ENCODE measurements around the gene SGSM1.

The SGSM1 gene

GRCh38 chr22:24962835-24963234 is 156.8 kb downstream of the SGSM1 start:
- no peak overlapping the region for H3K4me3 ChIP-seq (ENCODE audit: low read length)
- no CpG with 5 or more reads among the region's 11 CpGs for WGBS (ENCODE audit: insufficient coverage, insufficient read length)
- H3K4me1 ChIP-seq (ENCODE audit: control insufficient read depth, insufficient read depth, low read length): no peaks in the 10 kb centered on the region
- no peak overlapping the region for H3K27ac ChIP-seq (ENCODE audit: low read length)
- no peaks in the 10 kb centered on the region for H3K36me3 ChIP-seq (ENCODE audit: control insufficient read depth, insufficient read depth, low read length)
- no peak for DNase-seq (ENCODE audit: low read depth, low spot score)
- no peaks in the 10 kb centered on the region for H3K9me3 ChIP-seq (ENCODE audit: control insufficient read depth, insufficient read depth, low read length)
- H3K27me3 ChIP-seq (ENCODE audit: control insufficient read depth, insufficient read depth, low read length): no peaks in the 10 kb centered on the region

- Histone ChIP-seq H3K36me3 (ENCODE audit: control insufficient read depth, insufficient read depth, low read length) (no peaks in the 10 kb centered on the region), H3K4me1 (ENCODE audit: control insufficient read depth, insufficient read depth, low read length) (peaks cover 3% of the 10 kb centered on the region; the same call in 1 of the 2 replicates), H3K4me3 (ENCODE audit: low read length) (no peak overlapping the region), H3K27me3 (ENCODE audit: control insufficient read depth, insufficient read depth, low read length) (no peaks in the 10 kb centered on the region), H3K27ac (ENCODE audit: low read length) (no peak overlapping the region), H3K9me3 (ENCODE audit: control insufficient read depth, insufficient read depth, low read length) (no peaks in the 10 kb centered on the region)
- no CpG with 5 or more reads among the region's 3 CpGs for WGBS (ENCODE audit: insufficient coverage, insufficient read length)
- DNase-seq (ENCODE audit: low read depth, low spot score): no peak
Measured at GRCh38 chr22:24964441-24964840, 158.4 kb downstream of the SGSM1 start.

- Histone ChIP-seq H3K36me3 (ENCODE audit: control insufficient read depth, insufficient read depth, low read length) (no peaks in the 10 kb centered on the region), H3K9me3 (ENCODE audit: control insufficient read depth, insufficient read depth, low read length) (no peaks in the 10 kb centered on the region), H3K27ac (ENCODE audit: low read length) (no peak overlapping the region), H3K4me1 (ENCODE audit: control insufficient read depth, insufficient read depth, low read length) (peaks cover 7% of the 10 kb centered on the region), H3K27me3 (ENCODE audit: control insufficient read depth, insufficient read depth, low read length) (no peaks in the 10 kb centered on the region), H3K4me3 (ENCODE audit: low read length) (no peak overlapping the region)
- no CpG with 5 or more reads among the region's 9 CpGs for WGBS (ENCODE audit: insufficient coverage, insufficient read length)
- DNase-seq (ENCODE audit: low read depth, low spot score): no peak
Measured at GRCh38 chr22:24965822-24966626, 160.0 kb downstream of the SGSM1 start.

- no peaks in the 10 kb centered on the region for H3K9me3 ChIP-seq (ENCODE audit: control insufficient read depth, insufficient read depth, low read length)
- H3K4me3 ChIP-seq (ENCODE audit: low read length): no peak overlapping the region
- DNase-seq (ENCODE audit: low read depth, low spot score): no peak
- H3K4me1 ChIP-seq (ENCODE audit: control insufficient read depth, insufficient read depth, low read length): peaks cover 7% of the 10 kb centered on the region
- H3K27ac ChIP-seq (ENCODE audit: low read length): no peak overlapping the region
- H3K27me3 ChIP-seq (ENCODE audit: control insufficient read depth, insufficient read depth, low read length): no peaks in the 10 kb centered on the region
- no peaks in the 10 kb centered on the region for H3K36me3 ChIP-seq (ENCODE audit: control insufficient read depth, insufficient read depth, low read length)
- WGBS (ENCODE audit: insufficient coverage, insufficient read length): no CpG with 5 or more reads among the region's 8 CpGs
Measured at GRCh38 chr22:24968066-24968561, 162.1 kb downstream of the SGSM1 start.

GRCh38 chr22:24969560-24970301 is 163.7 kb downstream of the SGSM1 start:
- Histone ChIP-seq H3K27ac (ENCODE audit: low read length) (no peak overlapping the region), H3K4me3 (ENCODE audit: low read length) (no peak overlapping the region), H3K4me1 (ENCODE audit: control insufficient read depth, insufficient read depth, low read length) (peaks cover 7% of the 10 kb centered on the region), H3K9me3 (ENCODE audit: control insufficient read depth, insufficient read depth, low read length) (no peaks in the 10 kb centered on the region), H3K27me3 (ENCODE audit: control insufficient read depth, insufficient read depth, low read length) (no peaks in the 10 kb centered on the region), H3K36me3 (ENCODE audit: control insufficient read depth, insufficient read depth, low read length) (no peaks in the 10 kb centered on the region)
- no CpG with 5 or more reads among the region's 12 CpGs for WGBS (ENCODE audit: insufficient coverage, insufficient read length)
- no peak for DNase-seq (ENCODE audit: low read depth, low spot score)

- H3K4me1 ChIP-seq (ENCODE audit: control insufficient read depth, insufficient read depth, low read length): peaks cover 14% of the 10 kb centered on the region
- no peaks in the 10 kb centered on the region for H3K9me3 ChIP-seq (ENCODE audit: control insufficient read depth, insufficient read depth, low read length)
- WGBS (ENCODE audit: insufficient coverage, insufficient read length): no CpG with 5 or more reads among the region's 2 CpGs
- H3K36me3 ChIP-seq (ENCODE audit: control insufficient read depth, insufficient read depth, low read length): no peaks in the 10 kb centered on the region
- no peaks in the 10 kb centered on the region for H3K27me3 ChIP-seq (ENCODE audit: control insufficient read depth, insufficient read depth, low read length)
- DNase-seq (ENCODE audit: low read depth, low spot score): no peak
- no peak overlapping the region for H3K4me3 ChIP-seq (ENCODE audit: low read length)
- no peak overlapping the region for H3K27ac ChIP-seq (ENCODE audit: low read length)
Measured at GRCh38 chr22:24972369-24972768, 166.4 kb downstream of the SGSM1 start.

- Histone ChIP-seq H3K4me3 (ENCODE audit: low read length) (no peak overlapping the region), H3K27me3 (ENCODE audit: control insufficient read depth, insufficient read depth, low read length) (no peaks in the 10 kb centered on the region), H3K4me1 (ENCODE audit: control insufficient read depth, insufficient read depth, low read length) (peaks cover 12% of the 10 kb centered on the region), H3K27ac (ENCODE audit: low read length) (no peak overlapping the region), H3K36me3 (ENCODE audit: control insufficient read depth, insufficient read depth, low read length) (no peaks in the 10 kb centered on the region), H3K9me3 (ENCODE audit: control insufficient read depth, insufficient read depth, low read length) (no peaks in the 10 kb centered on the region)
- WGBS (ENCODE audit: insufficient coverage, insufficient read length): no CpG with 5 or more reads among the region's 6 CpGs
- no peak for DNase-seq (ENCODE audit: low read depth, low spot score)
Measured at GRCh38 chr22:24973872-24974271, 167.9 kb downstream of the SGSM1 start.

GRCh38 chr22:24975125-24975640 is 169.2 kb downstream of the SGSM1 start:
- Histone ChIP-seq H3K4me1 (ENCODE audit: control insufficient read depth, insufficient read depth, low read length) (peaks cover 8% of the 10 kb centered on the region; the same call in 1 of the 2 replicates), H3K4me3 (ENCODE audit: low read length) (no peak overlapping the region), H3K27ac (ENCODE audit: low read length) (no peak overlapping the region), H3K36me3 (ENCODE audit: control insufficient read depth, insufficient read depth, low read length) (no peaks in the 10 kb centered on the region), H3K9me3 (ENCODE audit: control insufficient read depth, insufficient read depth, low read length) (no peaks in the 10 kb centered on the region), H3K27me3 (ENCODE audit: control insufficient read depth, insufficient read depth, low read length) (no peaks in the 10 kb centered on the region)
- no peak for DNase-seq (ENCODE audit: low read depth, low spot score)
- WGBS (ENCODE audit: insufficient coverage, insufficient read length): no CpG with 5 or more reads among the region's 5 CpGs

GRCh38 chr22:24975813-24976341 is 169.9 kb downstream of the SGSM1 start:
- Histone ChIP-seq H3K27ac (ENCODE audit: low read length) (no peak overlapping the region), H3K36me3 (ENCODE audit: control insufficient read depth, insufficient read depth, low read length) (no peaks in the 10 kb centered on the region), H3K4me1 (ENCODE audit: control insufficient read depth, insufficient read depth, low read length) (peaks cover 8% of the 10 kb centered on the region; the same call in 1 of the 2 replicates), H3K27me3 (ENCODE audit: control insufficient read depth, insufficient read depth, low read length) (no peaks in the 10 kb centered on the region), H3K9me3 (ENCODE audit: control insufficient read depth, insufficient read depth, low read length) (no peaks in the 10 kb centered on the region), H3K4me3 (ENCODE audit: low read length) (no peak overlapping the region)
- no CpG with 5 or more reads among the region's 11 CpGs for WGBS (ENCODE audit: insufficient coverage, insufficient read length)
- no peak for DNase-seq (ENCODE audit: low read depth, low spot score)

GRCh38 chr22:24976442-24977218 is 170.6 kb downstream of the SGSM1 start:
- Histone ChIP-seq H3K27ac (ENCODE audit: low read length) (no peak overlapping the region), H3K9me3 (ENCODE audit: control insufficient read depth, insufficient read depth, low read length) (no peaks in the 10 kb centered on the region), H3K27me3 (ENCODE audit: control insufficient read depth, insufficient read depth, low read length) (no peaks in the 10 kb centered on the region), H3K4me1 (ENCODE audit: control insufficient read depth, insufficient read depth, low read length) (peaks cover 8% of the 10 kb centered on the region; the same call in 1 of the 2 replicates), H3K4me3 (ENCODE audit: low read length) (no peak overlapping the region), H3K36me3 (ENCODE audit: control insufficient read depth, insufficient read depth, low read length) (no peaks in the 10 kb centered on the region)
- no CpG with 5 or more reads among the region's 18 CpGs for WGBS (ENCODE audit: insufficient coverage, insufficient read length)
- no peak for DNase-seq (ENCODE audit: low read depth, low spot score)

Measured in iPS DF 6.9 (cell line).